Measurements from ENCODE around the gene OVOL2. TPM values are rescaled to one million over a fixed set of nuclear protein-coding genes. Genes with fewer than 3 reads are reported as not detected.

Gene OVOL2
- total RNA-seq, 4 donors from 2014 or later = 28.4 to 87.6 (median 48.3) TPM

GRCh38 chr20:18019068-18019467 is 38.6 kb downstream of the OVOL2 start:
- TF ChIP-seq CTCF (IDR thresholded peaks at IDR 0.05) = peak in 3 of 5 experiments; percentile 16 to 26 (median 16)
- TF ChIP-seq POLR2AphosphoS5 (IDR thresholded peaks at IDR 0.05) = no peak
- Histone ChIP-seq H3K9me3 (no peaks in the 10 kb centered on the region), H3K36me3 (no peaks in the 10 kb centered on the region), H3K4me3 (no peak overlapping the region), H3K27ac (no peak overlapping the region), H3K4me1 (peaks cover 0 to 7% (median 0%) of the 10 kb centered on the region in 4 donors), H3K27me3 (no peaks in the 10 kb centered on the region)
- intact Hi-C loops (cut with DNase I; ENCODE audit: low total_unique reads) (no loop called here), in situ Hi-C loops (cut with MboI; ENCODE audit: low pct_ligation_motif_present in 1 of 4, low pct_unique_long_range_greater_than_20kb in 1 of 4, low sequenced_read_pairs in 3 of 4) (no loop called here)
- WGBS, 2 donors (ENCODE audit: low coverage in 1 of 2) = 16% methylated on average over 1 of the region's 1 CpG; no CpG with 5 or more reads in 1 of the 2 donors
- DNase-seq = no peak

- H3K4me3 ChIP-seq = no peak overlapping the region
- intact Hi-C loops (cut with DNase I; ENCODE audit: low total_unique reads) = no loop called here
- H3K9me3 ChIP-seq = no peaks in the 10 kb centered on the region
- H3K27ac ChIP-seq = no peak overlapping the region
- in situ Hi-C loops (cut with MboI; ENCODE audit: low pct_ligation_motif_present in 1 of 4, low pct_unique_long_range_greater_than_20kb in 1 of 4, low sequenced_read_pairs in 3 of 4) = no loop called here
- DNase-seq = no peak
- 86 to 88% methylated on average over 4 to 10 of the region's 10 CpGs for WGBS, 2 donors (ENCODE audit: low coverage in 1 of 2)
- H3K36me3 ChIP-seq = no peaks in the 10 kb centered on the region
- no peaks in the 10 kb centered on the region for H3K27me3 ChIP-seq
- peaks cover 0 to 7% (median 0%) of the 10 kb centered on the region in 4 donors for H3K4me1 ChIP-seq
- no peak for TF ChIP-seq POLR2AphosphoS5 (IDR thresholded peaks at IDR 0.05)
- no peak for TF ChIP-seq EP300 (IDR thresholded peaks at IDR 0.05; ENCODE audit: low read depth)
- TF ChIP-seq POLR2A (IDR thresholded peaks at IDR 0.05) = no peak
- TF ChIP-seq CTCF (IDR thresholded peaks at IDR 0.05) = no peak
Measured at GRCh38 chr20:18018100-18018499, 39.6 kb downstream of the OVOL2 start.

- no peak for TF ChIP-seq POLR2AphosphoS5 (IDR thresholded peaks at IDR 0.05)
- no peak for TF ChIP-seq EP300 (IDR thresholded peaks at IDR 0.05; ENCODE audit: low read depth)
- no peak for TF ChIP-seq CTCF (IDR thresholded peaks at IDR 0.05)
- no peak for TF ChIP-seq POLR2A (IDR thresholded peaks at IDR 0.05)
- Histone ChIP-seq H3K4me3 (no peak overlapping the region), H3K36me3 (no peaks in the 10 kb centered on the region), H3K9me3 (no peaks in the 10 kb centered on the region), H3K4me1 (peaks cover 0 to 7% (median 0%) of the 10 kb centered on the region in 4 donors), H3K27ac (no peak overlapping the region), H3K27me3 (no peaks in the 10 kb centered on the region)
- DNase-seq = no peak
- intact Hi-C loops (cut with DNase I; ENCODE audit: low total_unique reads) = no loop called here
- WGBS, 2 donors (ENCODE audit: low coverage in 1 of 2) = 62 to 77% methylated on average over 3 of the region's 3 CpGs
- in situ Hi-C loops (cut with MboI; ENCODE audit: low pct_ligation_motif_present in 1 of 4, low pct_unique_long_range_greater_than_20kb in 1 of 4, low sequenced_read_pairs in 3 of 4) = no loop called here
Measured at GRCh38 chr20:18016772-18017171, 40.9 kb downstream of the OVOL2 start.

- H3K27ac ChIP-seq = no peak overlapping the region
- TF ChIP-seq POLR2A (IDR thresholded peaks at IDR 0.05) (no peak), EP300 (IDR thresholded peaks at IDR 0.05; ENCODE audit: low read depth) (no peak), CTCF (IDR thresholded peaks at IDR 0.05) (no peak), POLR2AphosphoS5 (IDR thresholded peaks at IDR 0.05) (no peak)
- intact Hi-C loops (cut with DNase I; ENCODE audit: low total_unique reads) (no loop called here), in situ Hi-C loops (cut with MboI; ENCODE audit: low pct_ligation_motif_present in 1 of 4, low pct_unique_long_range_greater_than_20kb in 1 of 4, low sequenced_read_pairs in 3 of 4) (no loop called here)
- no peak for DNase-seq
- 85 to 91% methylated on average over 5 to 6 of the region's 6 CpGs for WGBS, 2 donors (ENCODE audit: low coverage in 1 of 2)
- H3K4me3 ChIP-seq = no peak overlapping the region
- H3K36me3 ChIP-seq = no peaks in the 10 kb centered on the region
- no peaks in the 10 kb centered on the region for H3K27me3 ChIP-seq
- no peaks in the 10 kb centered on the region for H3K9me3 ChIP-seq
- peaks cover 0 to 7% (median 0%) of the 10 kb centered on the region in 4 donors for H3K4me1 ChIP-seq
Measured at GRCh38 chr20:18014411-18014810, 43.3 kb downstream of the OVOL2 start.

Data from transverse colon (tissue), 4 donors.